HFFc6 (cell line): ENCODE measurements around the gene CCM2L. TPM values are rescaled to one million over a fixed set of nuclear protein-coding genes. Genes with fewer than 3 reads are reported as not detected.
A peak's percentile ranks its signal among the peaks of the same experiment; 100 is the strongest.

Experiments used
- DNase-seq: peaks from one replicate; pipeline ENCODE4 v3.0.0-alpha.2; 2018
- H3K27ac Mint-ChIP-seq: 2 replicates; pipeline ENCODE4 v1.8.0; 2020; ENCODE audit warnings: mild to moderate bottlenecking, mixed read lengths
- H3K27me3 Mint-ChIP-seq: 2 replicates; pipeline ENCODE4 v1.8.0; 2021; ENCODE audit warnings: mild to moderate bottlenecking, moderate library complexity, mixed read lengths; ENCODE audit not compliant: insufficient read depth
- H3K36me3 Mint-ChIP-seq: 2 replicates; pipeline ENCODE4 v1.8.0; 2021; ENCODE audit warnings: low read depth, mixed read lengths
- H3K4me1 Mint-ChIP-seq: 2 replicates; pipeline ENCODE4 v1.8.0; 2020; ENCODE audit warnings: low read depth, mixed read lengths
- H3K4me3 Mint-ChIP-seq: 2 replicates; pipeline ENCODE4 v1.8.0; 2020; ENCODE audit warnings: mild to moderate bottlenecking, moderate library complexity, mixed read lengths
- H3K9me3 Mint-ChIP-seq: 2 replicates; pipeline ENCODE4 v1.8.0; 2020; ENCODE audit warnings: mild to moderate bottlenecking, mixed read lengths
- total RNA-seq, 6 experiments: library from RNA; stranded (reverse); fragmentation: NEBNext Ultra II Directional; extraction: Animal tissue kit (Norgen Biotek cat#: 25700); gene quantifications; 2 replicates in 1 of 6; 3 replicates in 5 of 6; pipeline ENCODE4 v1.2.3, GENCODE V29; 2021
- TF ChIP-seq, protein P1 (sequence below): fragments of 200-600 bp; sonication (generic); IDR thresholded peaks from 2 replicates; pipeline ENCODE4 v1.5.0; 2021; ENCODE audit warnings: antibody characterized with exemption, mild to moderate bottlenecking

The CCM2L gene
- total RNA-seq, 6 experiments from 2014 or later, result not detected

DNA sequence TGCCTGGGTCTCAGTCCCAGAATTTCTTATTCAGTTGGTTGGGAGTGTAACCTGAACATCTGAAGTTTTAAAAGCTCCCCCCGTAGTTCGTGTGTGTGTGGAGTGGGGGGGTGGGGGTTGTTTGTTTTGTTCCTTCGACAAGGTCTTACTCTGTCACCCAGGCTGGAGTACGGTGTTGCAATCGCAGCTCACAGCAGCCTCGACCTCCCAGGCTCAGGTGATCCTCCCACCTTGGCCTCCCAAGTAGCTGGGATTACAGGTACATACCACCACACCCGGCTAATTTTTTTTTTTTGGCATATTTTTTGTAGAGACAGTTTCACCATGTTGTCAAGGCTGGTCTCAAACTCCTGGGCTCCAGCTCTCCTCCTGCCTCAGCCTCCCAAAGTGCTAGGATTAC, 3.1 kb downstream of the CCM2L start:
- no peaks in the 10 kb centered on the region for H3K4me1 Mint-ChIP-seq
- no peaks in the 10 kb centered on the region for H3K9me3 Mint-ChIP-seq
- DNase-seq, result no peak
- TF ChIP-seq, protein P1, sequence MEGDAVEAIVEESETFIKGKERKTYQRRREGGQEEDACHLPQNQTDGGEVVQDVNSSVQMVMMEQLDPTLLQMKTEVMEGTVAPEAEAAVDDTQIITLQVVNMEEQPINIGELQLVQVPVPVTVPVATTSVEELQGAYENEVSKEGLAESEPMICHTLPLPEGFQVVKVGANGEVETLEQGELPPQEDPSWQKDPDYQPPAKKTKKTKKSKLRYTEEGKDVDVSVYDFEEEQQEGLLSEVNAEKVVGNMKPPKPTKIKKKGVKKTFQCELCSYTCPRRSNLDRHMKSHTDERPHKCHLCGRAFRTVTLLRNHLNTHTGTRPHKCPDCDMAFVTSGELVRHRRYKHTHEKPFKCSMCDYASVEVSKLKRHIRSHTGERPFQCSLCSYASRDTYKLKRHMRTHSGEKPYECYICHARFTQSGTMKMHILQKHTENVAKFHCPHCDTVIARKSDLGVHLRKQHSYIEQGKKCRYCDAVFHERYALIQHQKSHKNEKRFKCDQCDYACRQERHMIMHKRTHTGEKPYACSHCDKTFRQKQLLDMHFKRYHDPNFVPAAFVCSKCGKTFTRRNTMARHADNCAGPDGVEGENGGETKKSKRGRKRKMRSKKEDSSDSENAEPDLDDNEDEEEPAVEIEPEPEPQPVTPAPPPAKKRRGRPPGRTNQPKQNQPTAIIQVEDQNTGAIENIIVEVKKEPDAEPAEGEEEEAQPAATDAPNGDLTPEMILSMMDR, result no peak
- no peak overlapping the region for H3K4me3 Mint-ChIP-seq
- peaks cover 44% of the 10 kb centered on the region for H3K27me3 Mint-ChIP-seq
- H3K27ac Mint-ChIP-seq, result no peak overlapping the region
- H3K36me3 Mint-ChIP-seq, result no peaks in the 10 kb centered on the region

DNA sequence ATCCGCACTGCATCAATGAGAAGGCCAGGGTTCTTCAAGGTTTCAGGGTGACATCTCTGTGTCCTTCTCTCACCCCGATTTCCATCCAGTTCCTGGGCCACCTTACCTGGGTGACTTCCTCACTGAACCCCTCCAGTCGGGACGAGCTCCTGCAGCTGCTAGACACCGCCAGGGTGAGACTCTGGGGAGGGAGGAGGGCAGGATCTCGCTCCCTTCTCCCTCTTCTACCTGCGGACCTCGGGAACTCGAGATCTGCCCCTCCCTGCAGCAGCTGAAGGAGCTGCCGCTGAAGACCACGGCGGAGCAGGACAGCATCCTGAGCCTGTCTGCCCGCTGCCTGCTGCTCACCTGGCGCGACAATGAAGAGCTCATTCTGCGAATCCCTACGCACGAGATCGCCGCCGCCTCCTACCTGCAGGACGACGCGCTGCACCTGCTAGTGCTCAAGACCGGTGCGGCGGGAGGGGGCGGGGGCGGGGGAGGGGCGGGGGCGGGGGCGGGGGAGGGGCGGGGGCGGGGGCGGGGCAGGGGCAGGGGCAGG, 7.5 kb downstream of the CCM2L start:
- Mint-ChIP-seq H3K27me3 (peaks cover 60% of the 10 kb centered on the region), H3K4me3 (no peak overlapping the region), H3K36me3 (peaks cover 4% of the 10 kb centered on the region), H3K9me3 (no peaks in the 10 kb centered on the region), H3K27ac (no peak overlapping the region), H3K4me1 (peaks cover 5% of the 10 kb centered on the region; the same call in 1 of the 2 replicates)
- TF ChIP-seq, protein P1, result no peak
- no peak for DNase-seq

DNA sequence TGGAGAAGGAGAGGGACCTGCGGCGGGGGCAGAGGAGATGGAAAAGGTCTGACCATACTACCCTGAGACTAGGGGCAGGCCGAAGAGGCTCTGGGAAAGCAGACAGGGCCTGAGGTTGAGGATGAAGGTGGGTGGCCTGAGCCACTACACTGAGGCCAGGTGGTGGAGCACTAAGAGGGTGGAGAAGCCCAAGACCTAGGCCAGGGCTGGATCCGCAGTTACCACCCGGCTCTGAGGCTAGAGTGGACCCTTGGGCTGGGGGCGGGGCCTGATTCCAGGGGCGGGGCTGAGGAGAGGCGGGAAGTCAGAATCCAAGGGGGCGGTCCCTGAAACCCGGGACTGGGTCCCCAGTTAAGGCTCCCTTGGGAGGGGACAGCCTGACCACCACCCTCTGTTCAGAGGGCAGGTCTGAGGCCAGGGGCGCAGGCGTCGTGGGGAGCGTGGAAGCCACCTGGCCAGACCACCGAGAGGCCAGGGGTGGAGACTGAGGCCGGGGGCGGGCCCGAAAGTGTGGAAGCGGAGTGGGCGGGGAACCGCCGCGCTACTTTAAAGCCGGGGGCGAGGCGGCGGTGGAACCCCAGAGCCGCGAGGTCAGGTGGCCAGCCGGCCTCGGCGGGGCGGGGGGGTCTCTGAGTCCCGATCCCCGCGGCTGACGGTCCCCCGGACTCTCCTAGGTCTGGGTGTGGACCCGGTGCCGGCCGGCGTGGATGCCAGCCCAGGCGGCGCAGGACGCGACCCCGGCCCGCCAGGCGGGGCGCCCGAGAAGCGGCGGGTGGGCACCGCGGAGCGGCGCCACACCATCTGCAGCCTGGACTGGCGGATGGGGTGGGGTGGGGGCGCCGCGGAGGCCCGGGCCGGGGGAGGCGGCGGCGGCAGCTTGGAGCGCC, 8.3 kb downstream of the CCM2L start:
- Mint-ChIP-seq H3K27ac (no peak overlapping the region), H3K4me3 (no peak overlapping the region; the same call in 1 of the 2 replicates)

DNA sequence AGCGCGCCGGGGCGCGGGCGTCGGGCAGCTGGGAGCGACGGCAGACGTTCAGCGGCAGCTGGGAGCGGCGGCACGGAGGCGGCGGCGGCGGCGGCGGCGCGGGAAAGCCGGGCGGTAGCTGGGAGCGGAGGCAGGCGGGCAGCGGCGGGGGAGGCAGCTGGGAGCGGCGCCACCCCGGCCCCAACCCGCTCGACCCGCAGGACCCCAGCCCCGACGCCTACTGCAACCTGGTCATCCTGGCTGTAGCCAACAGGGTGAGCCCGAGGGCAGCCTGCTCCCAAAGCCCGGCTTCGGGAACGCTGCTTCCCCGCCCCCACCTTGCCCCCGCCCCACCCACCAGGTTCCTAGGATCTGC, 8.9 kb downstream of the CCM2L start:
- no peak overlapping the region for H3K27ac Mint-ChIP-seq
- DNase-seq, result no peak
- H3K36me3 Mint-ChIP-seq, result peaks cover 4% of the 10 kb centered on the region
- no peaks in the 10 kb centered on the region for H3K9me3 Mint-ChIP-seq
- peaks cover 5% of the 10 kb centered on the region; the same call in 1 of the 2 replicates for H3K4me1 Mint-ChIP-seq
- H3K4me3 Mint-ChIP-seq, result peak overlapping the region; percentile 60; the same call in 1 of the 2 replicates
- TF ChIP-seq, protein P1, result no peak
- H3K27me3 Mint-ChIP-seq, result peaks cover 69% of the 10 kb centered on the region

More for the DNA sequence above, 8.3 kb downstream of the CCM2L start:
- peaks cover 68% of the 10 kb centered on the region for H3K27me3 Mint-ChIP-seq
- TF ChIP-seq, protein P1, result no peak
- H3K36me3 Mint-ChIP-seq, result peaks cover 4% of the 10 kb centered on the region
- peaks cover 5% of the 10 kb centered on the region; the same call in 1 of the 2 replicates for H3K4me1 Mint-ChIP-seq
- H3K9me3 Mint-ChIP-seq, result no peaks in the 10 kb centered on the region
- no peak for DNase-seq

DNA sequence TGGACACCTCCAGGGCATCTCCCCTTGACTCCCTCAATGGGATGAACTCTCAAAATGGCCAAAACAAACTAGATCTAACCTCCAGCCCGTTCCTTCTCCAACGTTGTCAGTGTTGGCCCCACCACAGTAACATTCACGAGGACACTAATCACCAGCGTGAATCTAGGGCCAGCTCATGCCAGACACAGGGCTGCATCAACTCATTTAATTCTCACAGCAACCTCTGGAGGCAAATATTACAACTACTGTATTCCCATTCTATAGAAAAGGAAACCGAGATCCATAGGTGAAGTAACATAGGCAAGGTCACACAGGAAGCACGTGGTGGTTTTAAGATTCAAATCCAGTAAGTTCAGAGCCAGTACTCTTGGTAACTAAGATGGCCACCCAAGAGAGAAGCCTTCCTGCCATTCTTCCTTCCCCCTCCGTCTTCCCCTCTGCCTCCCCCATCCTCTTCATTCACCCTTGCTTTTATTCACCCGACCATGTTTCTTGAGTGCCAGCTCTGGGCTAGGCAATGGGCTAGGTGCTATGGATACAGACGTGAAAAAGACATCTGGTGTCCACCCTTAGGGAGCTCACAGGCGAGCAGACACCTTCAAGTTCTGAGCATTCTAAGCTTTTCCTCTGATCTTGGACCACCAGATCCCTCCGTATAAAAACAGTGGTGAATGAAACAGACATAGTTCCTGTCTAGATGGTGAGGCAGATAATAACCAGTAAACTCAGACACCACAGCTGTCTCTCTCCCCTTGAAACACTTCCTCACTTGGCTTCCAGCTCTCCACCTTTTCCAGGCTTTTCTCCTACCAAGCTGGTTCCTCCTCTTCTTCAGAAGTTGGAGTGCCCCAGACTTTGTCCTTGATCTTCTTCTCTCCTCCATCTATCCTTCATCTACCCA, 9.6 kb downstream of the CCM2L start:
- Mint-ChIP-seq H3K27ac (no peak overlapping the region), H3K36me3 (peaks cover 4% of the 10 kb centered on the region), H3K9me3 (no peaks in the 10 kb centered on the region), H3K4me1 (peaks cover 5% of the 10 kb centered on the region; the same call in 1 of the 2 replicates), H3K4me3 (peak overlapping the region; percentile 60), H3K27me3 (peaks cover 62% of the 10 kb centered on the region)
- TF ChIP-seq, protein P1, result no peak
- no peak for DNase-seq
